DND-41 (cell line): Measurements from ENCODE around the gene FBXO28.

ENCODE experiments used
- CTCF ChIP-seq: IDR thresholded peaks from 2 replicates; pipeline ENCODE4 v1.5.1; 2012; ENCODE audit warnings: borderline replicate concordance, low read length, moderate library complexity, mild to moderate bottlenecking; ENCODE audit not compliant: poor library complexity, severe bottlenecking; ENCODE audit errors: extremely low read depth
- EZH2 ChIP-seq: IDR thresholded peaks from 3 replicates; pipeline ENCODE4 v1.6.1; 2012; ENCODE audit warnings: borderline replicate concordance, low read depth, mild to moderate bottlenecking, moderate library complexity, low read length, inconsistent platforms; ENCODE audit not compliant: severe bottlenecking

- TF ChIP-seq CTCF (no peak), EZH2 (no peak)
Measured at GRCh38 chr1:224131253-224131652, 17.3 kb downstream of the FBXO28 start.
